Prostate gland (tissue), 2 donors: ENCODE data around the gene GP9. TPM values are rescaled to one million over a fixed set of nuclear protein-coding genes. Genes with fewer than 3 reads are reported as not detected.

Experiments used
- DNase-seq: peaks from one replicate; pipeline ENCODE4 v3.0.0-alpha.2; 2019; ENCODE audit warnings: low spot score
- H3K27ac ChIP-seq, 2 donors: fragments of 200-600 bp; sonication (generic); 2 replicates each; pipeline ENCODE4 v1.5.1; 2017 to 2019
- H3K27me3 ChIP-seq: fragments of 200-600 bp; sonication (generic); replicated peaks from 2 replicates; pipeline ENCODE4 v1.5.1; 2019; ENCODE audit not compliant: insufficient read depth
- H3K36me3 ChIP-seq, 2 donors: fragments of 200-600 bp; sonication (generic); 1 replicate in 1 of 2; 2 replicates in 1 of 2; pipeline versions ENCODE4 v1.5.1 to v1.8.1; 2017 to 2019
- H3K4me1 ChIP-seq: fragments of 200-600 bp; sonication (generic); replicated peaks from 2 replicates; pipeline ENCODE4 v1.5.1; 2019
- H3K4me3 ChIP-seq, 2 donors: fragments of 200-600 bp; sonication (generic); 2 replicates each; pipeline ENCODE4 v1.5.1; 2017 to 2019
- H3K9me3 ChIP-seq: fragments of 200-600 bp; sonication (generic); 2 replicates; pipeline ENCODE4 v1.5.1; 2017
- CTCF ChIP-seq, 4 experiments: fragments of 200-600 bp in 2 of 4; fragments of 450-650 bp in 2 of 4; sonication (generic) in 2 of 4; IDR thresholded peaks; 1 replicate in 3 of 4; 2 replicates in 1 of 4; pipeline ENCODE4 v1.5.1; 2016 to 2019; ENCODE audit warnings: antibody characterized with exemption in 4 of 4, mild to moderate bottlenecking in 2 of 4, moderate library complexity in 2 of 4
- POLR2A ChIP-seq: fragments of 450-650 bp; IDR thresholded peaks from one replicate; pipeline ENCODE4 v1.6.1; 2016; ENCODE audit warnings: antibody characterized with exemption, mild to moderate bottlenecking
- POLR2AphosphoS5 ChIP-seq: sonication (generic); formaldehyde crosslinking; IDR thresholded peaks from one replicate; pipeline ENCODE4 v1.6.1; 2017; ENCODE audit warnings: antibody characterized with exemption
- WGBS: methylation state at CpG from one replicate; pipeline ENCODE4 v1.1.5; 2018; 5-methylcytosine and 5-hydroxymethylcytosine counted together
- intact Hi-C: fragments of 100-400 bp; cut with DNase I; formaldehyde crosslinking; loops from one replicate; pipeline ENCODE4 v1.14.2; 2022
- total RNA-seq, 2 donors: library from RNA; depleted of rRNA; stranded (reverse); fragments of >200 nt; gene quantifications; one replicate each; pipeline ENCODE4 v1.1.0, GENCODE V29; 2016

The GP9 gene
- total RNA-seq, 2 donors from 2014 or later, result not detected

- WGBS, result 77% methylated on average over 19 of the region's 19 CpGs
- H3K4me1 ChIP-seq, result no peaks in the 10 kb centered on the region
- H3K36me3 ChIP-seq, result no peaks in the 10 kb centered on the region
- TF ChIP-seq POLR2A, result no peak
- TF ChIP-seq CTCF (IDR thresholded peaks at IDR 0.05), result no peak
- no peak for TF ChIP-seq POLR2AphosphoS5
- no peaks in the 10 kb centered on the region for H3K9me3 ChIP-seq
- no peaks in the 10 kb centered on the region for H3K27me3 ChIP-seq
- DNase-seq, result no peak
- peak overlapping the region; percentile 24 to 39 for H3K27ac ChIP-seq
- H3K4me3 ChIP-seq, result no peak overlapping the region
- intact Hi-C loops, result no loop called here
Observed at GRCh38 chr3:129015388-129016105, 45.0 kb upstream of the GP9 start.

GRCh38 chr3:129016356-129016719 is 44.2 kb upstream of the GP9 start:
- no peak overlapping the region for H3K4me3 ChIP-seq
- intact Hi-C loops, result no loop called here
- 23% methylated on average over 5 of the region's 6 CpGs for WGBS
- no peaks in the 10 kb centered on the region for H3K27me3 ChIP-seq
- DNase-seq, result peak; percentile 29
- peak overlapping the region in 1 of 2 donors; percentile 24 for H3K27ac ChIP-seq
- no peaks in the 10 kb centered on the region for H3K9me3 ChIP-seq
- TF ChIP-seq POLR2AphosphoS5 (no peak), CTCF (IDR thresholded peaks at IDR 0.05) (peak in 2 of 4 experiments; percentile 25 to 28), POLR2A (no peak)
- H3K36me3 ChIP-seq, result no peaks in the 10 kb centered on the region
- no peaks in the 10 kb centered on the region for H3K4me1 ChIP-seq

- H3K4me1 ChIP-seq, result no peaks in the 10 kb centered on the region
- 78% methylated on average over 14 of the region's 14 CpGs for WGBS
Observed at GRCh38 chr3:129016720-129017483, 43.7 kb upstream of the GP9 start.

GRCh38 chr3:129017484-129017899 is 43.1 kb upstream of the GP9 start:
- Histone ChIP-seq H3K36me3 (no peaks in the 10 kb centered on the region), H3K9me3 (no peaks in the 10 kb centered on the region), H3K4me3 (no peak overlapping the region), H3K4me1 (no peaks in the 10 kb centered on the region), H3K27me3 (no peaks in the 10 kb centered on the region), H3K27ac (no peak overlapping the region)
- WGBS, result 51% methylated on average over 7 of the region's 7 CpGs
- intact Hi-C loops, result no loop called here
- DNase-seq, result no peak
- no peak for TF ChIP-seq POLR2A

More at GRCh38 chr3:129016720-129017483, 43.7 kb upstream of the GP9 start:
- Histone ChIP-seq H3K9me3 (no peaks in the 10 kb centered on the region), H3K27me3 (no peaks in the 10 kb centered on the region), H3K27ac (peak overlapping the region in 1 of 2 donors; percentile 24), H3K4me3 (no peak overlapping the region), H3K36me3 (no peaks in the 10 kb centered on the region)
- TF ChIP-seq CTCF (IDR thresholded peaks at IDR 0.05), result peak in 1 of 4 experiments; percentile 2
- TF ChIP-seq POLR2AphosphoS5, result no peak
- TF ChIP-seq POLR2A, result no peak
- no peak for DNase-seq
- intact Hi-C loops, result no loop called here

- Histone ChIP-seq H3K27me3 (no peaks in the 10 kb centered on the region), H3K4me1 (no peaks in the 10 kb centered on the region), H3K4me3 (no peak overlapping the region), H3K9me3 (no peaks in the 10 kb centered on the region), H3K36me3 (no peaks in the 10 kb centered on the region), H3K27ac (no peak overlapping the region)
- WGBS, result 64% methylated on average over 2 of the region's 2 CpGs
- no peak for DNase-seq
- TF ChIP-seq POLR2A, result no peak
- no peak for TF ChIP-seq POLR2AphosphoS5
- no peak for TF ChIP-seq CTCF (IDR thresholded peaks at IDR 0.05)
- intact Hi-C loops, result no loop called here
Observed at GRCh38 chr3:129018271-129018670, 42.3 kb upstream of the GP9 start.
